PFSK-1 (cell line): ENCODE data around the gene TCIRG1.

Experiments used
- POLR2AphosphoS5 ChIP-seq: IDR thresholded peaks from 2 replicates; pipeline ENCODE4 v1.6.1; 2012; ENCODE audit warnings: low read depth, mild to moderate bottlenecking, control low read depth, low read length, moderate library complexity
- REST ChIP-seq, 2 experiments: IDR thresholded peaks; 2 replicates each; pipeline versions ENCODE4 v1.6.1 to v1.8.0; 2011 to 2012; ENCODE audit warnings: low read depth in 2 of 2, low read length in 2 of 2, control low read depth in 1 of 2, inconsistent platforms in 1 of 2, mild to moderate bottlenecking in 1 of 2, moderate library complexity in 1 of 2; ENCODE audit not compliant: insufficient read depth in 1 of 2
- TAF1 ChIP-seq: IDR thresholded peaks from 2 replicates; pipeline ENCODE4 v1.6.1; 2012; ENCODE audit warnings: low read length, control low read depth, borderline replicate concordance; ENCODE audit not compliant: insufficient read depth

- TF ChIP-seq REST (IDR thresholded peaks at IDR 0.05; ENCODE audit: insufficient read depth in 1 of 2, low read depth in 2 of 2, low read length in 2 of 2): no peak
- TF ChIP-seq TAF1: no peak
- no peak for TF ChIP-seq POLR2AphosphoS5
Measured at GRCh38 chr11:68016161-68016903, 22.5 kb upstream of the TCIRG1 start.
